ENCODE results near the gene PIP5K1C. TPM values are rescaled to one million over a fixed set of nuclear protein-coding genes. Genes with fewer than 3 reads are reported as not detected.

The PIP5K1C gene
- total RNA-seq, 1 experiment from 2014 or later = 35.5 TPM

GRCh38 chr19:3638208-3639193, 61.8 kb downstream of the PIP5K1C start:
- Histone ChIP-seq H3K27ac (ENCODE audit: low read depth, low read length, poor library complexity, severe bottlenecking) (no peak overlapping the region), H3K27me3 (replicated peaks; ENCODE audit: insufficient read depth, low read depth, low read length, poor library complexity) (no peaks in the 10 kb centered on the region), H3K4me1 (ENCODE audit: insufficient read depth, low read length, poor library complexity, severe bottlenecking) (no peaks in the 10 kb centered on the region), H3K9me3 (ENCODE audit: low read depth, low read length, poor library complexity, severe bottlenecking) (no peaks in the 10 kb centered on the region), H3K36me3 (ENCODE audit: insufficient read depth, low read length, poor library complexity, severe bottlenecking) (peaks cover 8% of the 10 kb centered on the region), H3K4me3 (ENCODE audit: low read depth, low read length, poor library complexity, severe bottlenecking) (no peak overlapping the region)
- TF ChIP-seq EZH2 (IDR thresholded peaks at IDR 0.05; ENCODE audit: borderline replicate concordance, low read depth, low read length, poor library complexity, severe bottlenecking) = no peak
- TF ChIP-seq, protein P1, sequence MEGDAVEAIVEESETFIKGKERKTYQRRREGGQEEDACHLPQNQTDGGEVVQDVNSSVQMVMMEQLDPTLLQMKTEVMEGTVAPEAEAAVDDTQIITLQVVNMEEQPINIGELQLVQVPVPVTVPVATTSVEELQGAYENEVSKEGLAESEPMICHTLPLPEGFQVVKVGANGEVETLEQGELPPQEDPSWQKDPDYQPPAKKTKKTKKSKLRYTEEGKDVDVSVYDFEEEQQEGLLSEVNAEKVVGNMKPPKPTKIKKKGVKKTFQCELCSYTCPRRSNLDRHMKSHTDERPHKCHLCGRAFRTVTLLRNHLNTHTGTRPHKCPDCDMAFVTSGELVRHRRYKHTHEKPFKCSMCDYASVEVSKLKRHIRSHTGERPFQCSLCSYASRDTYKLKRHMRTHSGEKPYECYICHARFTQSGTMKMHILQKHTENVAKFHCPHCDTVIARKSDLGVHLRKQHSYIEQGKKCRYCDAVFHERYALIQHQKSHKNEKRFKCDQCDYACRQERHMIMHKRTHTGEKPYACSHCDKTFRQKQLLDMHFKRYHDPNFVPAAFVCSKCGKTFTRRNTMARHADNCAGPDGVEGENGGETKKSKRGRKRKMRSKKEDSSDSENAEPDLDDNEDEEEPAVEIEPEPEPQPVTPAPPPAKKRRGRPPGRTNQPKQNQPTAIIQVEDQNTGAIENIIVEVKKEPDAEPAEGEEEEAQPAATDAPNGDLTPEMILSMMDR (conservative IDR thresholded peaks at IDR 0.05; ENCODE audit: low read depth, low read length) = no peak
- no peak for DNase-seq (ENCODE audit: low spot score)
- POLR2A ChIA-PET (ENCODE audit: low non-redundant PET) = no interaction called here
- CTCF ChIA-PET = no interaction called here
- no TSS peak for BruUV-seq (replicated peaks)
- intact Hi-C loops (cut with micrococcal nuclease; ENCODE audit: unreplicated experiment) = no loop called here

GRCh38 chr19:3637621-3638020, 62.6 kb downstream of the PIP5K1C start:
- DNase-seq (ENCODE audit: low spot score) = no peak
- no peaks in the 10 kb centered on the region for H3K27me3 ChIP-seq (replicated peaks; ENCODE audit: insufficient read depth, low read depth, low read length, poor library complexity)
- no peaks in the 10 kb centered on the region for H3K4me1 ChIP-seq (ENCODE audit: insufficient read depth, low read length, poor library complexity, severe bottlenecking)
- BruUV-seq (replicated peaks) = no TSS peak
- TF ChIP-seq, protein P1 (conservative IDR thresholded peaks at IDR 0.05; ENCODE audit: low read depth, low read length) = no peak
- no peak for TF ChIP-seq EZH2 (IDR thresholded peaks at IDR 0.05; ENCODE audit: borderline replicate concordance, low read depth, low read length, poor library complexity, severe bottlenecking)
- H3K9me3 ChIP-seq (ENCODE audit: low read depth, low read length, poor library complexity, severe bottlenecking) = no peaks in the 10 kb centered on the region
- POLR2A ChIA-PET (ENCODE audit: low non-redundant PET) = no interaction called here
- peaks cover 5% of the 10 kb centered on the region for H3K36me3 ChIP-seq (ENCODE audit: insufficient read depth, low read length, poor library complexity, severe bottlenecking)
- H3K4me3 ChIP-seq (ENCODE audit: low read depth, low read length, poor library complexity, severe bottlenecking) = no peak overlapping the region
- H3K27ac ChIP-seq (ENCODE audit: low read depth, low read length, poor library complexity, severe bottlenecking) = no peak overlapping the region
- intact Hi-C loops (cut with micrococcal nuclease; ENCODE audit: unreplicated experiment) = no loop called here
- CTCF ChIA-PET = no interaction called here

- Histone ChIP-seq H3K9me3 (ENCODE audit: low read depth, low read length, poor library complexity, severe bottlenecking) (no peaks in the 10 kb centered on the region), H3K27me3 (replicated peaks; ENCODE audit: insufficient read depth, low read depth, low read length, poor library complexity) (no peaks in the 10 kb centered on the region), H3K4me1 (ENCODE audit: insufficient read depth, low read length, poor library complexity, severe bottlenecking) (no peaks in the 10 kb centered on the region), H3K36me3 (ENCODE audit: insufficient read depth, low read length, poor library complexity, severe bottlenecking) (peaks cover 8% of the 10 kb centered on the region), H3K27ac (ENCODE audit: low read depth, low read length, poor library complexity, severe bottlenecking) (no peak overlapping the region), H3K4me3 (ENCODE audit: low read depth, low read length, poor library complexity, severe bottlenecking) (no peak overlapping the region)
- ChIA-PET POLR2A (ENCODE audit: low non-redundant PET) (no interaction called here), CTCF (no interaction called here)
- intact Hi-C loops (cut with micrococcal nuclease; ENCODE audit: unreplicated experiment) = no loop called here
- no peak for TF ChIP-seq EZH2 (IDR thresholded peaks at IDR 0.05; ENCODE audit: borderline replicate concordance, low read depth, low read length, poor library complexity, severe bottlenecking)
- TF ChIP-seq, protein P1 (conservative IDR thresholded peaks at IDR 0.05; ENCODE audit: low read depth, low read length) = no peak
- BruUV-seq (replicated peaks) = no TSS peak
- DNase-seq (ENCODE audit: low spot score) = no peak
Measured at GRCh38 chr19:3636962-3637361, 63.3 kb downstream of the PIP5K1C start.
